ACC112 (cell line): Measurements from ENCODE around the gene BTBD1.

Source experiments
- H2AFZ ChIP-seq: fragments of 200-600 bp; sonication (generic); one replicate; pipeline ENCODE4 v1.6.0; 2017; ENCODE audit warnings: antibody characterized with exemption, low read length; ENCODE audit not compliant: unreplicated experiment
- H3K27ac ChIP-seq: fragments of 200-600 bp; sonication (generic); 2 replicates; pipeline ENCODE4 v1.5.1; 2014; ENCODE audit warnings: low read depth, mild to moderate bottlenecking, antibody characterized with exemption, low read length, moderate library complexity
- H3K27me3 ChIP-seq: fragments of 200-600 bp; sonication (generic); 2 replicates; pipeline ENCODE4 v1.6.1; 2014; ENCODE audit warnings: mild to moderate bottlenecking, antibody characterized with exemption, low read length, moderate library complexity, mixed read lengths; ENCODE audit not compliant: insufficient read depth
- H3K36me3 ChIP-seq: fragments of 200-600 bp; sonication (generic); 2 replicates; pipeline ENCODE4 v1.6.1; 2016; ENCODE audit warnings: mild to moderate bottlenecking, antibody characterized with exemption, low read length, moderate library complexity, mixed read lengths; ENCODE audit not compliant: insufficient read depth
- H3K4me1 ChIP-seq: fragments of 200-600 bp; sonication (generic); one replicate; pipeline ENCODE4 v1.6.1; 2016; ENCODE audit warnings: low read length, mixed read lengths; ENCODE audit not compliant: insufficient read depth, unreplicated experiment, control insufficient read depth
- H3K4me3 ChIP-seq: fragments of 200-600 bp; sonication (generic); 2 replicates; pipeline ENCODE4 v1.5.1; 2014; ENCODE audit warnings: mild to moderate bottlenecking, low read depth, low read length
- H3K79me2 ChIP-seq: fragments of 200-600 bp; sonication (generic); one replicate; pipeline ENCODE4 v1.6.0; 2016; ENCODE audit warnings: low read length; ENCODE audit not compliant: control insufficient read depth, unreplicated experiment, insufficient read depth

Gene BTBD1

GRCh38 chr15:82971218-82971984, 95.7 kb downstream of the BTBD1 start:
- Histone ChIP-seq H3K27me3 (no peaks in the 10 kb centered on the region), H3K79me2 (peaks cover 8% of the 10 kb centered on the region), H3K36me3 (no peaks in the 10 kb centered on the region), H2AFZ (no peak overlapping the region), H3K4me1 (no peaks in the 10 kb centered on the region), H3K27ac (no peak overlapping the region), H3K4me3 (no peak overlapping the region)

- Histone ChIP-seq H2AFZ (no peak overlapping the region), H3K27ac (no peak overlapping the region), H3K36me3 (no peaks in the 10 kb centered on the region), H3K4me3 (no peak overlapping the region), H3K4me1 (no peaks in the 10 kb centered on the region), H3K27me3 (no peaks in the 10 kb centered on the region), H3K79me2 (peaks cover 8% of the 10 kb centered on the region)
These were observed 96.4 kb downstream of the BTBD1 start for GRCh38 chr15:82970696-82971095.

- no peaks in the 10 kb centered on the region for H3K27me3 ChIP-seq
- H3K79me2 ChIP-seq: peaks cover 8% of the 10 kb centered on the region
- H3K4me3 ChIP-seq: no peak overlapping the region
- no peaks in the 10 kb centered on the region for H3K36me3 ChIP-seq
- no peaks in the 10 kb centered on the region for H3K4me1 ChIP-seq
- H3K27ac ChIP-seq: no peak overlapping the region
- no peak overlapping the region for H2AFZ ChIP-seq
These were observed 96.9 kb downstream of the BTBD1 start for GRCh38 chr15:82970078-82970686.

- no peaks in the 10 kb centered on the region for H3K27me3 ChIP-seq
These were observed 97.7 kb downstream of the BTBD1 start for GRCh38 chr15:82969353-82969752.

GRCh38 chr15:82968066-82968465, 99.0 kb downstream of the BTBD1 start:
- no peak overlapping the region for H3K4me3 ChIP-seq
- no peaks in the 10 kb centered on the region for H3K36me3 ChIP-seq
- H2AFZ ChIP-seq: no peak overlapping the region
- no peak overlapping the region for H3K27ac ChIP-seq
- no peaks in the 10 kb centered on the region for H3K27me3 ChIP-seq
- peaks cover 5% of the 10 kb centered on the region for H3K79me2 ChIP-seq
- H3K4me1 ChIP-seq: no peaks in the 10 kb centered on the region

More at GRCh38 chr15:82969353-82969752, 97.7 kb downstream of the BTBD1 start:
- Histone ChIP-seq H3K79me2 (peaks cover 8% of the 10 kb centered on the region), H3K4me1 (no peaks in the 10 kb centered on the region), H3K27ac (no peak overlapping the region), H3K4me3 (no peak overlapping the region), H3K36me3 (no peaks in the 10 kb centered on the region), H2AFZ (no peak overlapping the region)

- H3K4me1 ChIP-seq: no peaks in the 10 kb centered on the region
- no peaks in the 10 kb centered on the region for H3K27me3 ChIP-seq
- no peaks in the 10 kb centered on the region for H3K36me3 ChIP-seq
- no peaks in the 10 kb centered on the region for H3K79me2 ChIP-seq
- H3K27ac ChIP-seq: no peak overlapping the region
- H3K4me3 ChIP-seq: no peak overlapping the region
- H2AFZ ChIP-seq: no peak overlapping the region
These were observed 100.4 kb downstream of the BTBD1 start for GRCh38 chr15:82966671-82967071.
